HG03558 (cell line): ENCODE results near the gene ZNF227.
"Not testable (repeated sequence)": the region's sequence is repeated elsewhere in the genome, so short reads cannot be mapped to it uniquely, and the experiment has no call there.

Source experiments
- ATAC-seq: cut with Tn5 transposase; IDR thresholded peaks from one replicate; pipeline ENCODE4 v1.9.1; 2021; ENCODE audit warnings: moderate number of reproducible peaks; ENCODE audit not compliant: unreplicated experiment; ENCODE audit errors: extremely low read depth

The ZNF227 gene

GRCh38 chr19:44232867-44233266, 20.5 kb downstream of the ZNF227 start:
- ATAC-seq: no peak

GRCh38 chr19:44236384-44236783, 24.1 kb downstream of the ZNF227 start:
- ATAC-seq: no peak

GRCh38 chr19:44252332-44252731, 40.0 kb downstream of the ZNF227 start:
- not testable (repeated sequence) for ATAC-seq

- ATAC-seq: not testable (repeated sequence)
Measured at GRCh38 chr19:44253392-44253791, 41.1 kb downstream of the ZNF227 start.

- no peak for ATAC-seq
Measured at GRCh38 chr19:44254496-44254895, 42.2 kb downstream of the ZNF227 start.

- ATAC-seq: no peak
Measured at GRCh38 chr19:44255705-44256411, 43.5 kb downstream of the ZNF227 start.

- no peak for ATAC-seq
Measured at GRCh38 chr19:44258136-44258535, 45.8 kb downstream of the ZNF227 start.

GRCh38 chr19:44258835-44259413, 46.6 kb downstream of the ZNF227 start:
- ATAC-seq: no peak

- ATAC-seq: no peak
Measured at GRCh38 chr19:44260343-44260681, 48.0 kb downstream of the ZNF227 start.

GRCh38 chr19:44260695-44261446, 48.5 kb downstream of the ZNF227 start:
- ATAC-seq: no peak

GRCh38 chr19:44277331-44277730, 65.0 kb downstream of the ZNF227 start:
- no peak for ATAC-seq

- no peak for ATAC-seq
Measured at GRCh38 chr19:44278181-44278690, 65.9 kb downstream of the ZNF227 start.

- ATAC-seq: no peak
Measured at GRCh38 chr19:44280916-44281315, 68.6 kb downstream of the ZNF227 start.

- no peak for ATAC-seq
Measured at GRCh38 chr19:44282846-44283245, 70.5 kb downstream of the ZNF227 start.

- ATAC-seq: no peak
Measured at GRCh38 chr19:44284968-44285367, 72.6 kb downstream of the ZNF227 start.
